Panc1 (cell line): ENCODE measurements around the gene CALHM6. TPM values are rescaled to one million over a fixed set of nuclear protein-coding genes. Genes with fewer than 3 reads are reported as not detected.

Experiments
- ATAC-seq: fragments of 200-7000 bp; cut with Tn5 transposase; 2 replicates; pipeline ENCODE4 v1.9.1; 2020; ENCODE audit warnings: mild to moderate bottlenecking, moderate library complexity
- BruUV-seq: library from RNA; stranded (reverse); fragments of 400-500 nt; replicated peaks from 2 replicates; lab custom pipeline; 2021; lab: Mats Ljungman, UMichigan
- CTCF ChIA-PET: fragments of 300-600 bp; sonication (Branson Sonifier 250); formaldehyde crosslinking; loops from one replicate; lab custom pipeline; 2022; ENCODE audit warnings: antibody characterized with exemption; lab: Charles Lee
- POLR2A ChIA-PET: fragments of 300-600 bp; sonication (Branson Sonifier 250); formaldehyde crosslinking; loops from one replicate; lab custom pipeline; 2022; ENCODE audit warnings: antibody characterized with exemption; lab: Charles Lee
- DNase-seq: peaks from one replicate; pipeline ENCODE4 v3.0.0-alpha.2; 2010; ENCODE audit warnings: low read depth, low spot score
- H3K27ac ChIP-seq: 2 replicates; pipeline ENCODE4 v1.5.1; 2011; ENCODE audit warnings: mild to moderate bottlenecking, low read length, inconsistent platforms
- H3K27me3 ChIP-seq: fragments of 200-500 bp; sonication (Bioruptor generic); 2 replicates; pipeline ENCODE4 v1.6.0; 2014; ENCODE audit warnings: low read length, inconsistent platforms; ENCODE audit not compliant: control insufficient read depth, insufficient read depth
- H3K36me3 ChIP-seq: fragments of 200-500 bp; sonication (Bioruptor generic); 2 replicates; pipeline ENCODE4 v1.5.1; 2014; ENCODE audit warnings: inconsistent platforms, mild to moderate bottlenecking, low read length, moderate library complexity; ENCODE audit not compliant: control insufficient read depth, insufficient read depth
- H3K4me1 ChIP-seq: 2 replicates; pipeline ENCODE4 v1.5.1; 2011; ENCODE audit warnings: inconsistent platforms, mild to moderate bottlenecking, low read length, moderate library complexity; ENCODE audit not compliant: control insufficient read depth, insufficient read depth
- H3K4me3 ChIP-seq, 2 experiments: 2 replicates each; pipeline ENCODE4 v1.5.1; 2011 to 2012; ENCODE audit warnings: low read depth in 2 of 2, low read length in 2 of 2, mild to moderate bottlenecking in 2 of 2, inconsistent platforms in 1 of 2, moderate library complexity in 1 of 2
- H3K9me3 ChIP-seq: fragments of 200-500 bp; sonication (Bioruptor generic); 2 replicates; pipeline ENCODE4 v1.5.1; 2014; ENCODE audit warnings: low read depth, mild to moderate bottlenecking, inconsistent platforms, low read length, moderate library complexity; ENCODE audit not compliant: control insufficient read depth, insufficient read depth
- POLR2AphosphoS5 ChIP-seq: IDR thresholded peaks from 2 replicates; pipeline ENCODE4 v1.6.1; 2012; ENCODE audit warnings: mild to moderate bottlenecking, low read depth, low read length, moderate library complexity
- SIN3A ChIP-seq: IDR thresholded peaks from 2 replicates; pipeline ENCODE4 v1.6.1; 2012; ENCODE audit warnings: low read depth, mild to moderate bottlenecking, low read length, moderate library complexity, borderline replicate concordance; ENCODE audit not compliant: insufficient read depth
- TCF7L2 ChIP-seq: IDR thresholded peaks from 2 replicates; pipeline ENCODE4 v1.6.1; 2011; ENCODE audit warnings: mild to moderate bottlenecking, low read depth, low read length, inconsistent platforms
- in situ Hi-C: cut with HindIII; loops from 2 replicates; pipeline ENCODE4 v1.10.0; 2016; ENCODE audit warnings: low sequenced_read_pairs, low pct_unique_long_range_greater_than_20kb
- intact Hi-C: fragments of 100-400 bp; cut with micrococcal nuclease; formaldehyde crosslinking; loops from one replicate; pipeline ENCODE4 v1.10.0; 2022; ENCODE audit not compliant: unreplicated experiment
- total RNA-seq: library from RNA; stranded (reverse); gene quantifications from one replicate; pipeline ENCODE4 v1.2.1, GENCODE V29; 2021; ENCODE audit not compliant: unreplicated experiment
- TF ChIP-seq, protein P1 (sequence below): fragments of 450-650 bp; IDR thresholded peaks from 2 replicates; pipeline ENCODE4 v1.5.1; 2017; ENCODE audit warnings: mild to moderate bottlenecking
- TF ChIP-seq, protein P2 (sequence below), 2 experiments: IDR thresholded peaks; 2 replicates each; pipeline ENCODE4 v1.6.1; 2011 to 2012; ENCODE audit warnings: low read depth in 2 of 2, control low read depth in 1 of 2, low read length in 1 of 2, mild to moderate bottlenecking in 1 of 2, moderate library complexity in 1 of 2; ENCODE audit not compliant: insufficient read depth in 1 of 2

Gene CALHM6
- total RNA-seq, 1 experiment from 2014 or later = not detected

DNA sequence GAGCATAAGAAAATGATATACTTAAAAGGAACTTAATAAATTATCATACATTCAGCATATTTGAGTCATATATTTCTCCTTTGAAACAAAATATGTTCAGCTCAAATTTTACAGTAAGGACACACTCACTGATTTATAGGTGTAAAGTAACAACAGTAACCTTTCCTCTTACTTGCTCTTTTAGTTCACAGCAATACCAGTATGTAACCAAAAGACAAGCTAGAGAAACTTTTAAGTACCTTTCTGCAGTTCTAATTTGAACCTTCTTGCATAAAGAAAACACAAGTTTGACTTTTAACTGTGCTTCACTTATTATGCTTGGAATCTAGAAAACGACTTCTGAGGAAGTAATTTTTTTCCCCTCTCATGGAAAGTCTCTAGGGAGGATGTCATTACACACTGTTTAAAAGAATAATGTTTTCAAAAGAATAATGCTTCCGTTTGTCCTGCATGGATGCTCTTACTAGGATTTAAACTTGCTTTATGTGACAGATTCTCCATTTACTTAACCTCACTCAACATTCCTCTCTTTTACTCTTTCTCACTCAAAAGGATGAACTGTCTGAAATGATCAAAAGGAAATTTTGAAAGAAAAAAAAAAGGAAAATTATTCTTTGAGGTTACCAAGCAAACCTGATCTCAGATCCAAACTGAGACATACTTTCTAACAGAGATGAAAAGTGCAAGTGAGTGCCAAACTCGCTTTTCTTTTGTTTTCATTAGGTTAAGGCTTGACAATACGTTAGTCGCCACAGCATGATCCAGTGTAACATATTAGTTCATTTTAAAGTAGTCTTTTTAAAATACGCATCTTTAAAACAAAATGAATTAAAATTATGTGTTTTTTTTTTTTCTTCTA, 22.4 kb upstream of the CALHM6 start:
- TF ChIP-seq TCF7L2 (no peak), SIN3A (no peak), POLR2AphosphoS5 (no peak)
- TF ChIP-seq, protein P1, sequence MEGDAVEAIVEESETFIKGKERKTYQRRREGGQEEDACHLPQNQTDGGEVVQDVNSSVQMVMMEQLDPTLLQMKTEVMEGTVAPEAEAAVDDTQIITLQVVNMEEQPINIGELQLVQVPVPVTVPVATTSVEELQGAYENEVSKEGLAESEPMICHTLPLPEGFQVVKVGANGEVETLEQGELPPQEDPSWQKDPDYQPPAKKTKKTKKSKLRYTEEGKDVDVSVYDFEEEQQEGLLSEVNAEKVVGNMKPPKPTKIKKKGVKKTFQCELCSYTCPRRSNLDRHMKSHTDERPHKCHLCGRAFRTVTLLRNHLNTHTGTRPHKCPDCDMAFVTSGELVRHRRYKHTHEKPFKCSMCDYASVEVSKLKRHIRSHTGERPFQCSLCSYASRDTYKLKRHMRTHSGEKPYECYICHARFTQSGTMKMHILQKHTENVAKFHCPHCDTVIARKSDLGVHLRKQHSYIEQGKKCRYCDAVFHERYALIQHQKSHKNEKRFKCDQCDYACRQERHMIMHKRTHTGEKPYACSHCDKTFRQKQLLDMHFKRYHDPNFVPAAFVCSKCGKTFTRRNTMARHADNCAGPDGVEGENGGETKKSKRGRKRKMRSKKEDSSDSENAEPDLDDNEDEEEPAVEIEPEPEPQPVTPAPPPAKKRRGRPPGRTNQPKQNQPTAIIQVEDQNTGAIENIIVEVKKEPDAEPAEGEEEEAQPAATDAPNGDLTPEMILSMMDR = no peak
- TF ChIP-seq, protein P2, sequence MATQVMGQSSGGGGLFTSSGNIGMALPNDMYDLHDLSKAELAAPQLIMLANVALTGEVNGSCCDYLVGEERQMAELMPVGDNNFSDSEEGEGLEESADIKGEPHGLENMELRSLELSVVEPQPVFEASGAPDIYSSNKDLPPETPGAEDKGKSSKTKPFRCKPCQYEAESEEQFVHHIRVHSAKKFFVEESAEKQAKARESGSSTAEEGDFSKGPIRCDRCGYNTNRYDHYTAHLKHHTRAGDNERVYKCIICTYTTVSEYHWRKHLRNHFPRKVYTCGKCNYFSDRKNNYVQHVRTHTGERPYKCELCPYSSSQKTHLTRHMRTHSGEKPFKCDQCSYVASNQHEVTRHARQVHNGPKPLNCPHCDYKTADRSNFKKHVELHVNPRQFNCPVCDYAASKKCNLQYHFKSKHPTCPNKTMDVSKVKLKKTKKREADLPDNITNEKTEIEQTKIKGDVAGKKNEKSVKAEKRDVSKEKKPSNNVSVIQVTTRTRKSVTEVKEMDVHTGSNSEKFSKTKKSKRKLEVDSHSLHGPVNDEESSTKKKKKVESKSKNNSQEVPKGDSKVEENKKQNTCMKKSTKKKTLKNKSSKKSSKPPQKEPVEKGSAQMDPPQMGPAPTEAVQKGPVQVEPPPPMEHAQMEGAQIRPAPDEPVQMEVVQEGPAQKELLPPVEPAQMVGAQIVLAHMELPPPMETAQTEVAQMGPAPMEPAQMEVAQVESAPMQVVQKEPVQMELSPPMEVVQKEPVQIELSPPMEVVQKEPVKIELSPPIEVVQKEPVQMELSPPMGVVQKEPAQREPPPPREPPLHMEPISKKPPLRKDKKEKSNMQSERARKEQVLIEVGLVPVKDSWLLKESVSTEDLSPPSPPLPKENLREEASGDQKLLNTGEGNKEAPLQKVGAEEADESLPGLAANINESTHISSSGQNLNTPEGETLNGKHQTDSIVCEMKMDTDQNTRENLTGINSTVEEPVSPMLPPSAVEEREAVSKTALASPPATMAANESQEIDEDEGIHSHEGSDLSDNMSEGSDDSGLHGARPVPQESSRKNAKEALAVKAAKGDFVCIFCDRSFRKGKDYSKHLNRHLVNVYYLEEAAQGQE (IDR thresholded peaks at IDR 0.05; ENCODE audit: insufficient read depth in 1 of 2, low read depth in 2 of 2, low read length in 1 of 2) = no peak
- ATAC-seq (no peak), DNase-seq (no peak)
- CTCF ChIA-PET = no interaction called here
- no peak overlapping the region for H3K27ac ChIP-seq
- POLR2A ChIA-PET = no interaction called here
- no peaks in the 10 kb centered on the region for H3K36me3 ChIP-seq
- H3K9me3 ChIP-seq = no peaks in the 10 kb centered on the region
- in situ Hi-C loops (no loop called here), intact Hi-C loops (no loop called here)
- BruUV-seq = no TSS peak
- H3K4me3 ChIP-seq = no peak overlapping the region
- peaks cover 31% of the 10 kb centered on the region for H3K27me3 ChIP-seq
- no peaks in the 10 kb centered on the region for H3K4me1 ChIP-seq

GRCh38 chr6:116439522-116440051, 21.6 kb upstream of the CALHM6 start:
- in situ Hi-C loops = no loop called here
- BruUV-seq = no TSS peak
- ATAC-seq = no peak
- ChIA-PET POLR2A (no interaction called here), CTCF (no interaction called here)
- no peak overlapping the region for H3K27ac ChIP-seq
- no peak for DNase-seq
- TF ChIP-seq SIN3A = no peak
- no peak for TF ChIP-seq TCF7L2
- TF ChIP-seq, protein P1 = no peak
- no peak for TF ChIP-seq POLR2AphosphoS5
- TF ChIP-seq, protein P2 (IDR thresholded peaks at IDR 0.05; ENCODE audit: insufficient read depth in 1 of 2, low read depth in 2 of 2, low read length in 1 of 2) = no peak
- H3K27me3 ChIP-seq = peaks cover 28% of the 10 kb centered on the region
- intact Hi-C loops = no loop called here
- H3K9me3 ChIP-seq = no peaks in the 10 kb centered on the region
- no peak overlapping the region for H3K4me3 ChIP-seq
- no peaks in the 10 kb centered on the region for H3K36me3 ChIP-seq
- no peaks in the 10 kb centered on the region for H3K4me1 ChIP-seq
